Caki2 (cell line): ENCODE data around the gene SYTL1. TPM values are rescaled to one million over a fixed set of nuclear protein-coding genes. Genes with fewer than 3 reads are reported as not detected.

ENCODE experiments used
- DNase-seq: peaks from one replicate; pipeline ENCODE4 v3.0.0-alpha.2; 2015; ENCODE audit warnings: low read depth
- in situ Hi-C: cut with HindIII; loops from 2 replicates; pipeline ENCODE4 v1.10.0; 2016; ENCODE audit warnings: low sequenced_read_pairs, low pct_unique_long_range_greater_than_20kb, mixed read lengths
- total RNA-seq: library from RNA; depleted of rRNA; stranded (reverse); fragments of >200 nt; shearing (Covaris generic); gene quantifications from 2 replicates; pipeline ENCODE4 v1.2.3, GENCODE V29; 2014; ENCODE audit warnings: low replicate concordance

The SYTL1 gene
- total RNA-seq, 1 experiment from 2014 or later, result 39.3 TPM

DNA sequence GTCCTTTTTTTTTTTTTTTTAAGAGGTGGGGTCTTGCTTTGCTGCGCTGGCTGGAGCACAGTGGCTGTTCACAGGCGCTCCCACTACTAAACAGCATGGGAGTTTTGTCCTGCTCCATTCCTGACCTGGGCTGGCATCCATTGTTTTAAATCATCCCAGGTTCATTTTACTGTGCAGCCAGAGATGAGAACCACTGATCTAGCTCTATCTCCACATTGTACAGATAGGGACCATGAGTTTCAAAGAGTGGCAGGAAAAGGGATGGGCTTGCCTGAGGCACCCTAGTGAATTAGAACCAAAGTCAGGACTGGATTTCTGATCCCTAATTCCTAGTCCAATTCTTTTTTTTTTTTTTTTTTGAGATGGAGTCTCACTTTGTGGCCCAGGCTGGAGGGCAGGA, 27.1 kb upstream of the SYTL1 start:
- no peak for DNase-seq
- in situ Hi-C loops, result no loop called here

DNA sequence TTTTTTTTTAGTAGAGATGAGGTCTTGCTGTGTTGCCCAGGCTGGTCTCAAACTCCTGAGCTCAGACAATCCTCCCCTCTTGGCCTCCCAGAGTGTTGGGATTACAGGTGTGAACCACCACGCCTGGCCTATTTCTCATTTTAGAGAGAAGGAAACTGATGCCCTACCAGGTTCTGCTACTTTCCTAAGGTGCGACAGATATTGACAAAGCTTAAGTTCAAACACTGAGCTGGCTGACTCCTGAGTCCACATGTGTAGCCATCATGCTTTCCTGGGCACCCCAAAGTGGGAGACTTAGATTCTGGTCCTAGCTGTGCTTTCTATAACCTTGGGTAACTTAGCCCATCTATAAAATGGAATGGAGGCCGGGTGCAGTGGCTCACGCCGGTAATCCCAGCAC, 25.0 kb upstream of the SYTL1 start:
- DNase-seq, result no peak

DNA sequence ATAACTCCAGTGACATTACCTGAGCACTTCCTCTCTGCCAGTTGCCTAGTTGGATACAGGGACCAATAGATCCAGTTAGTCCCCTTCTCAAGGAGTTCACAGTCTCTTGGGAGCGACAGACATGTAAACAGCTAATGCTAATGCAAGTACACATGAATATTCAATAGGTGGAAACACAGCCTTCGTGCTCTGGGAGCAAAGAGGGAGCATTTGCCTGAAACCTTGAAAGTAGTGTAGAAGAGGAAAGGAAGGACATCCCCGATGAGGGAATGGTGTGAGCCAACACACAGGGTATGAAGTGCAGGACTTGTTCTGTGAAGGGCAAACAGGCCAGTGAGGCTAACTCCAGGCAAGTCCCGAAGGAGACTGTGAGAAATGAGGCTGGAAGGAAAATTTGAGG, 23.7 kb upstream of the SYTL1 start:
- DNase-seq, result no peak
- in situ Hi-C loops, result no loop called here

More for the DNA sequence above, 25.0 kb upstream of the SYTL1 start:
- in situ Hi-C loops, result no loop called here

DNA sequence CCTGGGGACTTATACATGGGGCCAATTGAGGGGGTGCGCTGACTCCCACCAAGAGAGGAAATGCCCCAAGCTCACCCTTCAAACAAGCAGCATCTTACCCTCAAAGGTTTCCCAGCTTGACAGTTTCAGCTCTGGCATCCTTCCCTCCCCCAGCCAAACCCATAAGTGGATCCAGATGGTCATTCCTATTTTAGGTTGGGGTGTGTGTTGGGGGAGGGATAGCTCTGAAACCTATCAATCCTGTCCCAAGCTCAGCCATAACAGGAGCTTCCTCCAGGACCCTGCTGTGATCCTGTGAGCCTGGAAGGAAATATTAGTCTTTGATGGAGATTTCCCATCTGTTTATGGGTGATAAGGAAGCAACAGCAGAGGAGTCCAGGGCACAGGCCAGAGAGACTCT, 23.2 kb upstream of the SYTL1 start:
- in situ Hi-C loops, result no loop called here
- no peak for DNase-seq

DNA sequence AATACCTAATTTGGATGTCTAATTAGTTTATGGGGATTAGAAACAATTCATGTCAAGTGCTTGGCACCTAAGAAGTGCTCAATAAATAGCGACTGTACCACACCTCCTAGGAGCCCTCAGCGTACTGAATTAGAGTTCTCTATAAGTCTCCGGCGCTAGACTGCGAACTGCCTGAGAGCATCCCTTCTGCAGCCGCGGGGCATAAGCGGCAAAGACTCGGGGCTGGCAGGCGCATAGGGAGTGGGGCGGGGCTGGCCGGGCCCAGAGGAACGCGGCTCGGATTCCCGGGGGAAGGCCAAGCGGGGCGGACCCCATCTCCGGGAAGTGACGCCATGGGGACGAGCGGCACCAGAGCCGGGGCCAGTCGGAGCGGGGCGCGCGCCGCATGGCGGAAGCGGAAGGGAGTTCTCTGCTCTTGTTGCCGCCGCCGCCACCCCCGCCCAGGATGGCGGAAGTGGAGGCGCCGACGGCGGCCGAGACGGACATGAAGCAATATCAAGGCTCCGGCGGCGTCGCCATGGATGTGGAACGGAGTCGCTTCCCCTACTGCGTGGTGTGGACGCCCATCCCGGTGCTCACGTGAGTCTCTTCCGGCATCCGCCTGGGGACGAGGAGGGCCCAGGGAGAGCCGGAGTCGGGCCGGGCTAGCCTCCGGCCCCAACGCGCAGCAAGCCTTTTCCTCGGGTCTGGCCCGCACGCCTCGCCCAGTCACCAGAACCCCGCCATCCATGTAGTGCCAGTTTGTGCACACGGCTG, 19.8 kb upstream of the SYTL1 start, which contains the start of gene TMEM222:
Gene TMEM222 (plus strand): TSS at position 351 of the 756 bp plus-strand sequence. CDS start 35 bp downstream, at position 386.
- peak; percentile 93 for DNase-seq
- in situ Hi-C loops, result no loop called here

DNA sequence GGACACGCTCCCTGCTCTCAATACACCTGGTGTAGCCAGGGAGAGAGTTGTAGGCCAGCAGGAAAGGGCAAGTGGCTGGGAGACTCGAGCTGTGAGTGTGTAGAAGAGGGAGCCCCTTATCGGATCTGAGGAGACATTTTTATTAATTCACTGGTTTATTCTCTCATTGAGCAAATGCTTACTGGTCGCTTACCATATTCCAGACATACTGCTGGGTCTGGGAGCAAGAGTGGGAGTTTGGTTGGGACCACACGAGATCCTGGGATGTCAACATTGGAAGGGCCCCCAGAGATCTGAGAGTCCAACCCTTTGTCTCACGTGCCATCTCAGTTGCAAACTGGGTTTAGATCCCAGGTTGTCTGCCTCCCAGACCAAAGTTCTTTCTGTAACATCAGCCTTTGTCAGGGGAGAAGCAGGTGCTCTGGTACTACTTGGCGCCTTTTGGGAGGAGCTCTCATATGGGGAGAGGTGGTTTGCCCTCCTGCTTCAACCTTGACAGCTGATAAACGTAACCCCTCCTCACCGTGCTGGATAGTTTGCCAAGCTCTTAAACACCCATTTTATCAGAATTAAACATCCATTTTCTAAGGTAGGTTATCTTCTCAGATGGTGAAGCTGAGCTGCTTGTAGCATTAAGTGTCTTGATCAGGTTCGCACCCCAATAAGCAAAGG, 19.1 kb upstream of the SYTL1 start:
- in situ Hi-C loops, result no loop called here
- DNase-seq, result no peak

DNA sequence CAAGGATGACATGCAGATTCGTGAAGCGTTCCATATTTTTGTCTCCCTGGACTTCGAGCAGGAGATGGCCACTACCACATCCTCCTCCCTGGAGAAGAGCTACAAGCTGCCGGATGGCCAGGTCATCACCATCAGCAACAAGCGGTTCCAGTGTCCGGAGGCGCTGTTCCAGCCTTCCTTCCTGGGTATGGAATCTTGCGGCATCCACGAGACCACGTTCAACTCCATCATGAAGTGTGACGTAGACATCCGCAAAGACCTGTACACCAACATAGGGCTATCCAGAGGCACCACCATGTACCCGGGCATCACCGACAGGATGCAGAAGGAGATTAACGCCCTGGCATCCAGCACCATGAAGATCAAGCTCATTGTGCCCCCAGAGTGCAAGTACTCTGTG, 16.5 kb upstream of the SYTL1 start:
- in situ Hi-C loops, result no loop called here
- DNase-seq, result no peak

DNA sequence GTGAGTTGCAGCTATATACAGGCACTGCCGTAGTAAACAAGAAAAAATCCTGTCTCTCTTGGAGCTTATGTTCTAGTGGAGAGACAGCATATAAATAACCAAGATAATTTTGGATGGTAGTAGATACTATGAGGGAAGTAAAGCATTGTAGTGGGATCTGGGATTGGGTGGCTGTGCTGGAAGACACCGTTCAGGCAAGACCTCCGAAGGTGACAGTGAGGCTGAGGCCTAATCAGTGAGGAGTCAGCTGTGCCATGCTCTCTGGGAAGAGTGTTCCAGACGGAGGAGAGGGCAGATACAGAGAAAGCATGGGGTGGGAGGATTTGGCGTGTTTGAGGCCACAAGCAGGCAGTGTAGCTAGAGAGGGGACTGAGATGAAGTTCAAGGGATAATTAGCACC, 13.9 kb upstream of the SYTL1 start:
- DNase-seq, result no peak
- in situ Hi-C loops, result no loop called here

DNA sequence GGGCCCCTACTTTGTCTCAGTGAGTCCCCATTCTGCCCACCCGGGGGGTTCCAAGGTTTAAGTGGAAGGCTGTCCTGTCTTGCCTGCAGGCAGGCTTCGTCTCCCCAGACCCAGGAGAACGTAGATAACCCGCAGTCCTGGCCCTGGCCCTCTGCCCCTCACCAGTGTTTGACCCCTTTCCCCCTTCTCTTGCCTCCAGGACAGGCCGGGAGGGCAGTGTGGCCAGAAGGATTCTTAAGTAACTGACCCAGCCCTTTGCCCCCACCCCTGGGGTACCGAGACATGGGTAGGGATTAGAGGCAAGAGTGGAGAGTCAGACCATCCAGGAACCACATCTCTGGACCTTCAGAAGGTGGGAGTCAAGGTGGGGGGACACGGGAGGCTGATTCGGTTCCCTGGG, 11.0 kb upstream of the SYTL1 start:
- no peak for DNase-seq
- in situ Hi-C loops, result no loop called here

DNA sequence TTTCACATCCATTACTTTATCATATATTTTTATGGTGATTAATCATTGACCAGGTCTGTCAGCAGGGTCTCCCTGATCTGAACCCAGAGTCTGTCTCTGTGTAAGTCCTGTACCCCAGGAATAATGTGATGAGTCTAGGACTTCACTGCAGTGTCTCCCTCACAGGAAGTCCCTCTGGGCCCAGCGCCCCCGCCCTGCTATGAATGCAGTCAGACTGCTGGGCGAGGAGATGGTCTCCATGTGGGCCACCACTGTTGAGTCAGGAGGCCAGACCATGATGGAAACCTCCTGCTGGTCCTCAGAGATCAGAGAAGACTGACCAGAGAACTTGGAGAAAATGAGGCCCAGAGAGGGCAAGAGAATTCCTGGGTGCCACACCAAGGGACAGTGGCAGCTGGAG, 10.4 kb upstream of the SYTL1 start:
- DNase-seq, result no peak
- in situ Hi-C loops, result no loop called here

DNA sequence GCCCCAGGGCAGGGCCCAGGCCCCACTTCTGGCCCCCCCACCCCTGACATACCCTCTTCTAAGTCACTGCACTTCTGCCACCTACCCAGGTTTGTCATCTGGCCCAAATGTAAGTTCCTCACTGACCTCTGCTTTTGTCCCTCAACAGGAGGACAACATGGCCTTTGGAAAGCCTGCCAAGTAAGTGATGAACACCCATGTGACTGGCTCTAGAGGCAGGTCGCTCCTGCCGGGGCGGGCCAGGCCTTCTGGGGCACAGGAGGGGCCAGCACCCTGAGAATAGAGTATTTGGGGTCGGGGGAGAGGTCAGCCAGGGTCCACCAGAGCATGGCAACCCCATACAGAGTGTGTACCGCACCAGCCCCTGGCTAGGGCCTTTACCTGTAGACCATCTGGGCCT, 9.9 kb upstream of the SYTL1 start:
- DNase-seq, result no peak
- in situ Hi-C loops, result no loop called here

DNA sequence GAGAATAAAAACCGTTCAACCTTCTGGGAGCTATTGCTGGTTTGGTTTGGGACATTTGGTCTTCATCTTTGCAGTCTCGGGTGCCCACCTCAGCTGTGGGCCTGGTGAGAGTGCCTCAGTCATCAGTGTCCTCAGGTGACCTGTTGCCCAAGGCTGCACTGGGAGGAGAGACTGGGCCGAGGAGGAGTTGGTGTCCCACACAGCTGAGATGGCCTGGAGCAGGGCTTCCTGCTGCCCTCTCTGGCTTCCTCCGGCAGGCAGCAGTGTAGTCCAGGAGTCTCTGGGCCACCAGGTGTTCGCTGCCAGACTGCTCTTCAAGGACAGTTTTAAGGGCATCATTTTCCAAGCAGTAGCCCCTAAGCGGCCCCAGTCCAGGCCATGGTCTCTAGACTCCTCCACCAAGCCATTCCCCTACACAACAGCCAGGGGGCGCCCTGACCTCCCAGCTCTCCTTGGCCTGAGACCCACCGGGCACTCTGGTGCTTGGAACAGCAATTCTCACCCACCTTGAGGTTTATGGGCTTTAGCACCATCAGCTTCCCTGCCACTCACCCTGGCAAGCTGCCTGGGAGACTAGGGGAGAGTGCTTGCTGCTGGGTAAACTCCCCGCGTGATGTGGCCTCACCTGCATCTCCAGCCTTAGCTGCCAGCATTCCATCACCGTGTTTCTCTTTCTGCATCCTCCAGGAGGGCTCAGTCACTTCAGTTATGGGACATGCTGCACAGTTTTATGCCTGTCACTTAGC, 9.1 kb upstream of the SYTL1 start:
- no peak for DNase-seq
- in situ Hi-C loops, result no loop called here

DNA sequence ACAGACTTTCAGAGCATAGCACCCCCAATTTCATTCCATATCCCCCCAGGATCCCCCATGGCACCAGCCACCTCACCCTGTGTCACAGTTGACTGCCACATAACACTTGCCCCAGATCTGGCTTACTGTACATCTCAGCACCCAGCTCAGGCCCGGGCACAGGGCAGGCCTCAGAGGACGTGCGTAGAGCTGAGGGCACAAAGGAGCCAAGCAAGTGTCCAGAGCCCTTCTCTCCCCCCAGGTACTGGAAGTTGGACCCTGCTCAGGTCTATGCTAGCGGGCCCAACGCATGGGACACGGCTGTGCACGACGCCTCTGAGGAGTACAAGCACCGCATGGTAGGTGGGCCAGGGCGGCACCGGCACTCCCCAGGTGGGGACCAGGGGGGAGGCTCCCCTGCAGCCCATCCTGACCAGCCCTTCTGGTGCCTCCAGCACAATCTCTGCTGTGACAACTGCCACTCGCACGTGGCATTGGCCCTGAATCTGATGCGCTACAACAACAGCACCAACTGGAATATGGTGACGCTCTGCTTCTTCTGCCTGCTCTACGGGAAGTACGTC, 8.0 kb upstream of the SYTL1 start:
- in situ Hi-C loops, result no loop called here
- no peak for DNase-seq

DNA sequence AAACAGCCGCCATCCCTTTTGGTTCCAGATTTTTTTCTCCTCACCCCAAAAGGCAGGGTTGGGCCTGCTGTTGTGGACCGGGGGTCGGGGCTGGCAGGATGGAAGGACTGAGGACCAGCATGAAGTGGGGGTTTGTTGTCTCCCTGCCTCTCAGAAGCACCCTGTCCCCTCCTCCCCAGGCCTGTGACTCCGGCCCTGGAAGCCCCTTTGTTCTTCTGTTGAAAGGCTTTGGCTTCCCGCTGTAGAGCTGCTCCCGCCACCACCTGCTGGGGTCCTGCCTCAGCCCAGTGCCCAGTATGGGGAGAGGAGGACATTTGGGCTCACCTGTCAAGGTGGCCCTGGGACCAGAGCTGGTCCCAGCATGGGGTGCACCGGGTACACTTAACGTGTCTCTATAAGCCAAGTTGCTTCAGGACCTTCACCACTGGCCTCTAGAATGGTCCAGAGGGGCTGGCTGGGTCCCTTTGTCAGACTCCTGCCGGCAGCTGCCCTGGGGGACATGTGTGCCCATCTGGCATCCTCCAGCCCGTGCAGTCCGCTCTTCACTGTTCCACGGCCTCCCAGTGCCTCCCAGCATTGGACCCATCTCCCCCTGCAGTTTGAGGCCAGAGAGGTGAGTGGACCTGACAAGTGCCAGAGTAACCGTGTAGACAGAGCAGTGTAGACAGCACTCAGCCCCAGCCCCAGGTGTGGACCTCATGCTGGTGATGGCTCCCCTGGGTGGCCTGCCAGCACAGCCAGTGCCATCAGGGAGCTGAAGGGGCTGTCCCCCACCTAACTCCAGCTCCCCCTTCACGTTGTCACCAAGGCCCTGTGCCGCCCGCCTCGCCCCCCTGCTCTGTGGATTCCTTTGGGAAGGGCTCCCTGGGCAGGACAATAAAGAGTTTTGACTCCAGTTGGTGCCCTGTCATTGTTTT, 6.1 kb upstream of the SYTL1 start:
- in situ Hi-C loops, result no loop called here
- no peak for DNase-seq

DNA sequence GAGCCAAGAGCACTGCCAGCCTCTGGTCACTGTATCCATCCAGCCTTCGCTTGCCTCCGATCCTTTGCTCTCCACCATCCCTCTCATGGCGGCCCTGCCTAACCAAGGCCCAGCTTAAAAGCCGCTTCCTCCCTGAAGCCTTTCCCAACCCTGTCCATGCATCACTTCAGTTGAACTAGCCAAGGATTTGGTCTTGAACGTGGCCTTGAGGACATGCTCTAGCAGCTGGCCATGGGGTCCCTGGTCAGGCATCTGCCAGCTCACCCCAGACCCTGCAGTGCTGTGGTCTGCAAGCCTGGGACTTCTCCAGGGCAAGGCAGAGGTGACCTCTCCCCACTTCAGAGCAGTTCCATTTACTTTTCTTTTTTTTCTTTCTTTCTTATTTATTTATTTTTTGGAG, 5.1 kb upstream of the SYTL1 start:
- DNase-seq, result no peak

DNA sequence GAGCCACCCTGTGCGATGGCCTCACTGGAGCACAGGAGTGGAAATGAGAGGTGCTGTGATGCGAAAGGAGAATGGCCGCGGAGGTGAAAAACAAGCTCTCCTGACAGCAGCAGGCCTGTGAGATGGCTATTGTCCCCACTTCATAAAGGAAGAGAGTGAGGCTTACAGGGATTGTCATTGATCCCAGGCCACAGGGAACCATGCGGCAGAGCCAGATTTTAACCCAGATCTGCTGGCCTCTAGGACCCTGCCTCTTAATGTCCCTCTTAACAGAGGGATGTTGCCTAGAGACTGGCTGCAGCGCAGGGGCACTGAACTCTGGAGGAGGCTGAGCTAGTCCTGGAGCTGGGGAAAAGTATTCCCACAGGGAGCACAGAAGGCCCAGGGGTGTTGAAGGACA, 3.1 kb upstream of the SYTL1 start:
- no peak for DNase-seq
- in situ Hi-C loops, result no loop called here

More for the DNA sequence above, 5.1 kb upstream of the SYTL1 start:
- in situ Hi-C loops, result no loop called here

DNA sequence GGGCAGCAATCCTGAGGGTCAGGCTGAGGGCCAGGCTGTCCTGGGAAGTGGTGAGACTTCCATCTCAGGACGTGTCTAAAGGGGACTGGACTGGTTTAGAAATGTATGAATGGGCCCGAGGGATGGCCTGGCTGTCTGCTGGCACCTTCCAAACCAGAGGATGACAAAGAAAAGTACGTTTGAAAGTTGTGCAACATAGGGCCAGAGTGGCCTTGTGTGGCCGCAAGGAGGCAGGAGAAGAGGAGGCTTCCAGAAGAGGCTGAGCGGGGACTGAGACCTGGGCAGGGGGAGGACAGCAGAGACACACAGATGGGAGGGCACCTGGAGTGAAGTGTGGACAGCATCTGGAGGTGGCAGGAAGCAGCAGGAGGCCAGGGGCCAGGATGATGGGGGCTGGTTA, 2.6 kb upstream of the SYTL1 start:
- in situ Hi-C loops, result no loop called here

DNA sequence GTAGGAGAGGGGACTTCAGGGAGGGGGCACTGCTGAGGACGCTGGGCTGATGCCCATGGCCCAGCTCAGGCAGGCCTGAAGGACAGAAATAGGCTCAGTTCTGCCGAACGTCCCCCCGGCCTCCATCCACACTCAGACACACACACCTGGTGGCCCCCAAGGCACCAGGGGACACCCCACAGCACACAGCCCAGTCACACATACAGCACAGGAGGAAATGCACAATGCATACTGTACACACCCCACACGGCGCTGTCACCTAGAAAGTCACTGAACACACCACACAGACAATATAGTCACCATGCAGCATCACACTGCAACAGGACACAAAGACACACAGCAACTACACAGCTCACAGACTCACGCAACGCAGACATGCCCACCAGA, 562 bp downstream of the SYTL1 start:
- in situ Hi-C loops, result no loop called here
- DNase-seq, result no peak

More for the DNA sequence above, 2.6 kb upstream of the SYTL1 start:
- no peak for DNase-seq
